Measurements from ENCODE around the gene RENBP.
A peak's percentile ranks its signal among the peaks of the same experiment; 100 is the strongest.

DNA sequence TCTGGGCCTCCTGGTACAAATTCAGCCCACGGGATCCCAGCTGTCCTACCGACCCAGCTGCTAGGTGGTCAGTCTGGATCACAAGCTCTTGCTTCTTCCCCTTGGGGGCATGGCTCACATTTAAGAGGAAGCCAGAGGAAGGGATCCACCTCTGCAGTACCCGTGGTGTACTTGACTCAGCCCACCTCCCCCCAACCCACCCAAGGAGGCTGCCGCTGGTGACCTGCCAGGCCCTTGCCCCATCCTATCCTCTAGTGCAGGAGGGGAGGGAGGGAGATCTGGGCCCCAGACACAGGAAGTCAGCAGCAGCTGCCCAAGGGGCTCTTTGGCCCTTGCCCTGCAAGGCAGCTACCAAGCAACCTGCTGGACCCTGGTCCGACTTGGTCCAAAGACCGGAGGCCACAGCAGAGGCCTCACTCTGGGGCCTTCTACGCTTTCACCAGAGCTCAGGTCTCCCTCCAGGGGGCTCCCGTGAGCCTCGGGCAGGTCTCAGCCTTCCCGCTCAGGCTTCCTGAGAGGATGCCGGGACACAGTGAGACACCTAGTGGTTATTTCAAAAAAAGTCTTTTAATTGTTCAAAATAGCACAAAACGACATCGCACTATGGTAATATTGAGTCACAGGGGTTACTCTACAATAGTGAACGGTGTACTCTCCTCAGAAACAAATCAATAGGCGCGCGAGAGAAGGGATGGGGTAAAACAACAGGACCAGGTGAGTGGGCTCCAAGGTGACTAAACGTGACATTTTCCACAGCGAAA, 2.7 kb upstream of the RENBP start:
- TF ChIP-seq TAF1 (IDR thresholded peaks at IDR 0.05; ENCODE audit: low read depth, low read length) (no peak), POLR2AphosphoS5 (IDR thresholded peaks at IDR 0.05; ENCODE audit: low read depth, low read length) (0 out of 2 replicates have a peak, but pooled peaks have one; percentile 32), POLR2A (IDR thresholded peaks at IDR 0.05; ENCODE audit: low read depth, low read length) (peak; percentile 54), PAX5 (IDR thresholded peaks at IDR 0.05; ENCODE audit: insufficient read depth, low read length, severe bottlenecking) (no peak), POU2F2 (IDR thresholded peaks at IDR 0.05; ENCODE audit: low read depth, low read length) (no peak), SPI1 (IDR thresholded peaks at IDR 0.05; ENCODE audit: low read depth, low read length) (no peak)
